Stimulated activated CD4-positive, alpha-beta T cell treated with anti-CD3 and anti-CD28 coated beads, Interleukin-4, amount 100 ng/mL, for 48 hours (primary cell): ENCODE data around the gene PCP2.
A peak's percentile ranks its signal among the peaks of the same experiment; 100 is the strongest.

Experiments used
- DNase-seq, 2 donors: peaks; one replicate each; pipeline ENCODE4 v3.0.0-alpha.2; 2020; ENCODE audit warnings: low read depth in 2 of 2

PCP2 gene

GRCh38 chr19:7633698-7634097 lies at the start of gene PCP2:
Gene PCP2 (minus strand): TSS chr19:7633719. CDS start chr19:7633457, 262 bp downstream.
- no peak for DNase-seq

DNA sequence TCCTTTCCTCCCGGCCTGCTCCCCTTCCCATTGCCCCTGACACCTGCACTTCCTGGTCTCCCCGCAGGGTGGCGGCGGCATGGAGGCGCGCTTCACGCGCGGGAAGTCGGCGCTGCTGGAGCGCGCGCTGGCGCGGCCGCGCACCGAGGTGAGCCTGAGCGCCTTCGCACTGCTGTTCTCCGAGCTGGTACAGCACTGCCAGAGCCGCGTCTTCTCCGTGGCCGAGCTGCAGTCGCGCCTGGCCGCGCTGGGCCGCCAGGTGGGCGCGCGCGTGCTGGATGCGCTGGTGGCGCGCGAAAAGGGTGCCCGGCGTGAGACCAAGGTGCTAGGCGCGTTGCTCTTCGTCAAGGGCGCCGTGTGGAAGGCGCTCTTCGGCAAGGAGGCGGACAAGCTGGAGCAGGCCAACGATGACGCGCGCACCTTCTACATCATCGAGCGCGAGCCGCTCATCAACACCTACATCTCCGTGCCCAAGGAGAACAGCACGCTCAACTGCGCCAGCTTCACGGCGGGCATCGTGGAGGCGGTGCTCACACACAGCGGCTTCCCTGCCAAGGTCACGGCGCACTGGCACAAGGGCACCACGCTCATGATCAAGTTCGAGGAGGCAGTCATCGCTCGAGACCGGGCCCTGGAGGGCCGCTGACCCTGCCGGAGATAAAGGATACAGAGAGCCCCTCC lies 48.8 kb upstream of the PCP2 start:
- no peak for DNase-seq

- DNase-seq = peak; percentile 82 to 87
Measured at GRCh38 chr19:7681340-7682174, 48.0 kb upstream of the PCP2 start.

DNA sequence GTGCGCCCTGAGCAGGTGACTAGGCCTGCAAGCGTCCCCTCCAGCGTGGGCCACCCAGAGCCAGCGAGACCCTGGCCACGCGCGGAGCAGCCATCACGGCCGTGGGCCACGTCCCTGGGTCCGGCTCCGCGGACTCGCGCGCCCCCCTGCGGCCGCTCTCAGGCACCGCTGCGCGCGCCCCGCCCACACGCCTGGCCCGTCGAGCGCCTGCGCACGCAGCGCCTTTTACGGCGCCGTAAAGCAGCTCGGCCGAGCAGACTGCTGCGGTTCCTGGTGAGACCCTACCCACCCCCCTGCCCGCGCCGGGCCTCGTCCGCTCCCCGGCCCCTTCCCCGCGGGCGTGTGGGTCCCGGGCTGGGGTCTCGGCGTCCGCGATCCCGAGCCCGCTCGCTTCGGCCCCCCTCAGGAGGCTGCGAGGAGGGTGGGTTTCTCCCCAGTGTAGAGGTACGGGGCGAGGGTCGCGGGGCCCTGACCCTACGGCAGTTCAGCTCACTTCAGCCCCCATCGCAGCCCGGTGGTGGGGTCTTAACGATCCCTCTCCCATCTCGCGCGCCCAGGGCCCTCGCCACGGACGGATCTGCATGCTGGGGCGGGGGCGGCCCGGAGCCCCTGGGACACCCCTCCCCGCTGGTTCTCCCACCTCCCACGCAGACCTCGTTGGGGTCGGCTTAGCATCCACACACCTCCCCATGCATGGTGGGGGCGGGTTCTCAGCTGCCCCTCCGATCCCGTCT lies 47.3 kb upstream of the PCP2 start, which contains the start of gene TRAPPC5:
TRAPPC5 (plus strand) TSS at position 228 of the 734 bp plus-strand sequence. CDS start 1,421 bp downstream, outside the sequence.
- peak; percentile 79 to 85 for DNase-seq

GRCh38 chr19:7679771-7680605 lies 46.5 kb upstream of the PCP2 start:
- DNase-seq = no peak

DNA sequence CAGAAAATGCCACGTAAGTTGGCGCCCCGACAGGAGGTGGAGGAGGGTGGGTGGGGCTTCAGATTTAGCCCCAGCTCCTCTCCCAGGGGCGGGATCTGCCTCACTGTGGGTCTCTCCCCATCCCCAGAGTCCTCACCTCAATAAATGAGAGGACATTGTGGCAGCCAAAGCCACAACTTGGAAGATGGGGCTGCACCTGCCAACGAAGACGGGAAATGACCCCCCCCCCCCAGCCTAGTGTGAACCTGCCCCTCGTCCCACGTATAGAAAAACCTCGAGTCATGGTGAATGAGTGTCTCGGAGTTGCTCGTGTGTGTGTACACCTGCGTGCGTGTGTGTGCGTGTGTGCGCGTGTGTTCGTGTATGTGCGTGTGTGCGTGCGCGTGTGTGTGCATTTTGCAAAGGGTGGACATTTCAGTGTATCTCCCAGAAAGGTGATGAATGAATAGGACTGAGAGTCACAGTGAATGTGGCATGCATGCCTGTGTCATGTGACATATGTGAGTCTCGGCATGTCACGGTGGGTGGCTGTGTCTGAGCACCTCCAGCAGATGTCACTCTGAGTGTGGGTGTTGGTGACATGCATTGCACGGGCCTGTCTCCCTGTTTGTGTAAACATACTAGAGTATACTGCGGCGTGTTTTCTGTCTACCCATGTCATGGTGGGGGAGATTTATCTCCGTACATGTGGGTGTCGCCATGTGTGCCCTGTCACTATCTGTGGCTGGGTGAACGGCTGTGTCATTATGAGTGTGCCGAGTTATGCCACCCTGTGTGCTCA lies 45.6 kb upstream of the PCP2 start:
- peak; percentile 46 to 57 for DNase-seq

- DNase-seq = no peak
Measured at GRCh38 chr19:7677669-7678311, 44.3 kb upstream of the PCP2 start.

GRCh38 chr19:7676854-7677253 lies 43.3 kb upstream of the PCP2 start, which contains the start of gene MCEMP1:
Gene MCEMP1 (plus strand): TSS chr19:7677090. CDS start chr19:7677121, 31 bp downstream.
- no peak for DNase-seq

GRCh38 chr19:7676376-7676775 lies 42.9 kb upstream of the PCP2 start:
- no peak for DNase-seq

DNA sequence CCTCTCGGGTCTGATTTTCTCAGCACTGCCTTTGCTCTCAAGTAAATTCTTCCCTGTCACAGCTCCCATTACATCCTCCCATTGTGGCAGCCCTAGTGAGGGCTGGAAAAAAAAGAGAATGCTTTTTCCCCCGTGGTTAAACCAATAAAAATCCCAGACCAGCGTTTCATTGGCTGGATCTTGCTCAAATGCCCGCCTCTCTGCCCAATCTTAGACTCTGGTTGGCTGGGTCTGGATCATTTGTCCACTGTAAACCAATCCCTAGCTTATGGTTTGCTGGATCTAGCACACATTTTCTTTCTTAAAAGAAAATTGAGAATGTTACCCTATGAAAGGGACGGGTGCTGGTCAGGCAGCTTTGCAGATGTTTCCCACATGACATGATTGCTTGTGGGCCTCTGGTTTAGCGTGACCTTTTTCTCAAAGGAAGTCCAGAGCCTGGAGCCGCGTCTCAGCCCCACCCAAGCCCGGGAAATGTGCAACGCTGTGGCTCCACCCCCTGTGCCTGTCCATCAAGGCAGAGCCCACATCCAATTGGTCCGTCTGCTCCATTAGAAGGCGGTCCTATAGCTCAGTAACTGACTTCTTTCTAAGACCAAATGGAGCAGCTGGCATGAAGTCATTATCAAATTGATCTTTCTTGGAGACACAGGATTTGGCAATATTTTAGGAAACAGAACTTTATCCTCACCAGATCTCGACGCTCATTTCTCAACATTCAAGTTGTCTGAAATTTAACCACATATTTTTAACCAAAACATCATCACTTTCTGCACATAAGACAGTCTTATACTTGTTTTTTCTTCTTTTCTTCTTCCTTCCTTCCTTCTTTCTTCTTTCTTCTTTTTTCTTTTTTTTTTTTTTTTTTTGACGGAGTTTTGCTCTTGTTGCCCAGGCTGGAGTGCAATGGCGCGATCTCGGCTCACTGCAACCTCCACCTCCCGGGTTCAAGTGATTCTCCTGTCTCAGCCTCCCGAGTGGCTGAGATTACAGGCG lies 40.8 kb upstream of the PCP2 start:
- peak in 1 of 2 donors; percentile 42 for DNase-seq

DNA sequence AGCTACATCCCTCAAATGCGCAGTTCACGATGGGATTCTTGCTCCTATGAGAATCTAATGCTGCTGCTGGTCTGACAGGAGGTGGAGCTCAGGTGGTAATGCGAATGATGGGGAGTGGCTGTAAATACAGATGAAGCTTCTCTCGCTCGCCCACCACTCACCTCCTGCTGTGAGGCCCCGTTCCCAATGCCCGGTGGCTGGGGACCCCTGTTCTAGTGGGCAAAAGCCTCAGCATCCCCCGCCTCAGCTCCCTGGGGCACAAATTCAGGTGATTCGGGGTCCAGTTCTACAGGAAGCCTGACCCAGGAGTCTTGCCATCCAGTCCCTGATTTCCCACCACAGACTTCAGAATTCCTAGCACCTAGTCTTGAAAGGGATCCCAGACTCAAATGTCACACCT lies 39.0 kb upstream of the PCP2 start:
- DNase-seq = no peak

DNA sequence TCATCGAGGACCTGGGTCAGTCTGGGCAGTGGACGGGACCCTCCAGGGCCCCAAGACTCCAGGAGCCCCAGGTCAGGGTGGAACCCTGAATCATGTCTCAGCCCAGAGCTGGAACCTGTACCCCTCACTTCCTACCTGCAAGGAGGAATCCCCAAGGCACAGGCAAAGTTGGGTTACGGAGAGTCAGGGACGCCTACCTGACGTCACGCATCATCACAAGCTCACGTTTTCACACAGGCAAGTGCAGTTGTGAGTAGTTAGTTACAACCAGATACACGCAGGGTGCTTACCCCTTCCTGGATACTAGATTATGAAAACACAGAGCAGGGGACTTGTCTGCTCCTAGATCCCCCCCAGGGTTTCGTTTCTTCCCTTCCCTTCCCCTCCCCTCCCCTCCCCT lies 37.3 kb upstream of the PCP2 start:
- DNase-seq = no peak

- no peak for DNase-seq
Measured at GRCh38 chr19:7670150-7670783, 36.7 kb upstream of the PCP2 start.

- DNase-seq = no peak
Measured at GRCh38 chr19:7669641-7670040, 36.1 kb upstream of the PCP2 start.

DNA sequence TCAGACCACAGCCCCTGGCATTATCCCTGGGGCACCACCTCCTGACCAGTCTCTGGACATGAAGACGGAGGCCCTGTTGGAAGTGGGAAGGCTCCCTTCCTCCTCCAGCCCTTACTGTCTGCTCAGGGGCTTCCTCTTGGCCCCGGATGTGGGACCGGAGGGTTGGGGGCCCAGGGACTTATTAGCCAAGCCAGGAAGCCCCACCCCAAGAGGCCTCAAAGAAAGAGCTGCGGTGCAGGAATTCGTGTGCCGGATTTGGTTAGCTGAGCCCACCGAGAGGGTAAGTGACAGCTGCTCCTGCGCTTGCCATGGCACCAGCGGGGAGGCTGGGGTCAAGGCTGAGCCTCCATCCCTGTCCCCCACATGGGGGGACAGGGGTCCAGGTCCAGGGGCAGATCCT lies 35.3 kb upstream of the PCP2 start, which contains the start of gene RETN:
RETN (plus strand) TSS at position 208 of the 400 bp plus-strand sequence. CDS start 278 bp downstream, outside the sequence.
- no peak for DNase-seq

GRCh38 chr19:7665076-7665475 lies 31.6 kb upstream of the PCP2 start:
- DNase-seq = no peak

- DNase-seq = no peak
Measured at GRCh38 chr19:7663706-7664105, 30.2 kb upstream of the PCP2 start.

DNA sequence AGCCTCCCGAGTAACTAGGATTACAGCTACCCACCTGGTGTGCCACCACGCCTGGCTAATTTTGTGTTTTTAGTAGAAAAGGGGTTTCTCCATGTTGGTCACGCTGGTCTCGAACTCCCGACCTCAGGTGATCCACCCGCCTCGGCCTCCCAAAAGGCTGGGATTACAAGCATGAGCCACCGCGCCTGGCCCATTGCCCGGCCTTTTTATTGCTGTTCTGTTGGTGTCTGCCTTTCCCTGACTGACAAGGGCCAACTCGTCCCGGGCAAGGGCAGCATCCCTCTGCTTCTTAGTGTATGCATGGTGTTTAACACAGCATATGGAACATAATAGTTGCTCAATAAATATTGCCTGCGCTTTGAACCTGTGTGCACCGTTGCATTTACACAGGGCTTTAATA lies 29.1 kb upstream of the PCP2 start:
- no peak for DNase-seq
